GM08714 (cell line): ENCODE measurements around the gene LRPPRC.

Source experiments
- H3K4me3 ChIP-seq: fragments of 200-500 bp; sonication (Bioruptor generic); 2 replicates; pipeline ENCODE4 v1.5.1; 2014; ENCODE audit warnings: mild to moderate bottlenecking, low read length, inconsistent platforms
- ZNF274 ChIP-seq: IDR thresholded peaks from 2 replicates; pipeline ENCODE4 v1.6.1; 2012; ENCODE audit warnings: mild to moderate bottlenecking, low read depth, low read length

Gene LRPPRC

GRCh38 chr2:43899589-43899988, 96.2 kb downstream of the LRPPRC start:
- no peak for TF ChIP-seq ZNF274
- no peak overlapping the region for H3K4me3 ChIP-seq

GRCh38 chr2:43898838-43899346, 96.9 kb downstream of the LRPPRC start:
- no peak overlapping the region for H3K4me3 ChIP-seq
- no peak for TF ChIP-seq ZNF274

- H3K4me3 ChIP-seq, result no peak overlapping the region
- no peak for TF ChIP-seq ZNF274
These were observed 97.5 kb downstream of the LRPPRC start for GRCh38 chr2:43898134-43898837.

GRCh38 chr2:43897492-43897891, 98.3 kb downstream of the LRPPRC start:
- no peak for TF ChIP-seq ZNF274
- no peak overlapping the region for H3K4me3 ChIP-seq

DNA sequence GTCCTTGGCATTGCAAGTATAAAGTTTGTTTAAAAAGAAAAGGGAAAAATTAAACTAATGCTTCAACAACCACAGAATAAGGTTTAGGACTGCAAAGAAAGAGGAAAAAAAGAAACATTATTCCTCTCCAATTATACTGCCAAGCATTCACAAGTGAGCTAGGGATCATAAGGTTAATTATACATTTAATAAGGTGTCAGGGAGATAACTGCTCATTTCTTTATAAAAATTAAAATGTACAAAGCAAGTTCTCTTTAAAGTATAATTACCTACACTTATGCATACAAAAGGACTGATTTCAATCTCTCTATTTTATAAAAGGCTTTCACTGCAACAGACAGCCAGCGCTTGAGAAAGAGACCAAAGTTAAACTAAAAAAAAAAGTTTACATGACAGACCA, 98.9 kb downstream of the LRPPRC start:
- H3K4me3 ChIP-seq, result no peak overlapping the region
- TF ChIP-seq ZNF274, result no peak

DNA sequence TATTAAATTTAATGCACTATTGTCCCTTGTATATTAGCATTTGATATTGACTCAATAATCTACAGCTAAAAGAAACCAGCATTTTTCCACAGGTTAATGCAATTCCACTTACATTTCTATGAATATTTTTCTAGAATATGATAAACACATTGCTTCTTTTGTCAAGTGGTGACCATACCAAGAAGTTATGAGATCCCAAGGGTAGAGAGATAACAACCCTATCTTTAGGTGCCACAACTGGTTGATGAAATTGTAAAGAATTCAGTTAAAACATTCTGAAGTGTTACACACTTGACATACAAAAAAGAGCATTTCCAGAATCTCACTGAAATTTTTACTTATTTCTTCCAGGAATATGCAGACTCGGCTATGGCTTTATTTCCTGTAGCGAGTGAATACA, 101.0 kb downstream of the LRPPRC start:
- no peak overlapping the region for H3K4me3 ChIP-seq
- TF ChIP-seq ZNF274, result no peak

- no peak overlapping the region for H3K4me3 ChIP-seq
- no peak for TF ChIP-seq ZNF274
These were observed 104.9 kb downstream of the LRPPRC start for GRCh38 chr2:43890855-43891254.

DNA sequence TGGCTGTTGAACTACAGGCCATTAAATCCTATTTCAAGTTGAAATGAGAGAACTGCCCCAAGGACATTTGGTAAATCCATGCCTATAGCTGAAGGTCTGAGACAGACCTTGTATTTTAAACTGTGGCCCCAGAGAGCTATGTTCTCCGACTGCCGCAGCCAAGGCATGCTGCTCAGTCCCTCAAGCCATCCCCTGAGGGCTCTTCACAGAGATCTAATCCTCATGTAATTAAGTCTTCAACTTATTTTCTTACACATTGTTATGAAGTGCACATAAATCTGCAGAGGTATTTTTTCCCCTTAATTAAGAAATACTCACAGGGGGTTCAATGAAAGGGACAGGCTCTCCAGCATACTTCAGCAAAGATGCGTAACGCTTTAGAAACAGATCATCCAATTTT, 106.4 kb downstream of the LRPPRC start:
- no peak for TF ChIP-seq ZNF274
- no peak overlapping the region for H3K4me3 ChIP-seq

DNA sequence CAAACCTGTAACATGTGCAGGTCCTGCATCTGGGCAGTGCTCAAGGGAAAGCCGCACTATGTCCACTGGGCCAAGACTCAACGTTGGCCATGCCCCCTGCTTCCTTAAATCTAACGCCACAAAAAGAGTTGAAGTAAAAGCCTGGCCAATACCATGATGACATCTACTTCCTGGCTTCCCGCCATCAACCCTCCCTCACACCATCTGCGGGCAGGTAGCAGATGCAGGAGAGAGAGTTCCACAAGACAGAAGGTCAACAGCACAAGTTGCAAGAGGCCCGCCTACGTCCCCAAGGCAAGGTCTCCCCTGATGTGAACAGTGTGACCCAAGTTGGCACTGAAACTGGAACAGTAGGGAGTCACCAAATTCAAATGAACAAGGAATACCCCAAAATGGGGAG, 108.6 kb downstream of the LRPPRC start:
- no peak overlapping the region for H3K4me3 ChIP-seq
- TF ChIP-seq ZNF274, result no peak

DNA sequence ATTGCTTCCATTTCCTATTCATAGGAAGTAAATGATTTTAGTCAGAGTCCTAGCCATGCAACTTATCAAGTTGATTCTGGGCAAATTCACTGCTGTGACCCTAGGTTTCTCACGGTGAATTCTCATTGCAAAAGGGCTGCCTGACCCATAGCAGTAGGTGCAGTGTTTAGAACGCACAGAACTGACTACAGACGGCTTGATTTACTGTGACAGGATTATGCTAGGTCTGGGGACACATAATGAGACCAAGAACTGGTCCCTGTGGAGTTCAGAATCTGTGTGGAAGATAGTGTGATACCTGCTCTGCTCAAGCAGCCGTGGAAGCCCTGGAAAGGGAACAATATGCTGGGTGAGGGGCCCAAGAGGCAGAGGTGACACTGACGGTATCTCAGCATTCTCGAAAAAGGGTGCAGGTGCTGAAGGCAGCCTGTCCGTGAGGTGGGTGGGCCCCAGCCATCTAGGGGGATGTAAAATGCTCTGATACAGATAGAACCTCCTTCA, 110.6 kb downstream of the LRPPRC start:
- no peak for TF ChIP-seq ZNF274
- no peak overlapping the region for H3K4me3 ChIP-seq

DNA sequence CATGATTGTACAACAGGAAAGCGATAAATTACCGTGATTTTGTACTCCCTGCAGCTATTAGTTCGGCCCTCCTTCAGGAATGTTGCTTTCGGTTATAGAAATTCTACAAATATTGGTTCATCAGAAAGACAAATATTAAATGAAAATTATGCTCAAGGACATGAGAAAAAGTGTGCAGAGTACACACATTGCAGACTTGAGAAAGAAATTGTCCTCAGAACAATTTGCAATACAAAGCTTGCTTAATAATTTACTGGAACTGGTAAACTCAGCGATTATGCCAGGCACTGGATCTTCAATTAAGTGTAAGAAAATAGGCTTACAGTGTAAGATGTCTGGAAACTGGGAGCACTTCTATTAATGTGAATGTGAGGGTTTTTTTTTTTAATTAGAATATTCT, 111.1 kb downstream of the LRPPRC start:
- no peak overlapping the region for H3K4me3 ChIP-seq
- no peak for TF ChIP-seq ZNF274

GRCh38 chr2:43882312-43882711, 113.5 kb downstream of the LRPPRC start:
- H3K4me3 ChIP-seq, result no peak overlapping the region
- no peak for TF ChIP-seq ZNF274

- no peak for TF ChIP-seq ZNF274
- no peak overlapping the region for H3K4me3 ChIP-seq
These were observed 114.8 kb downstream of the LRPPRC start for GRCh38 chr2:43880952-43881351.

- no peak for TF ChIP-seq ZNF274
- no peak overlapping the region for H3K4me3 ChIP-seq
These were observed 115.3 kb downstream of the LRPPRC start for GRCh38 chr2:43880471-43880870.

DNA sequence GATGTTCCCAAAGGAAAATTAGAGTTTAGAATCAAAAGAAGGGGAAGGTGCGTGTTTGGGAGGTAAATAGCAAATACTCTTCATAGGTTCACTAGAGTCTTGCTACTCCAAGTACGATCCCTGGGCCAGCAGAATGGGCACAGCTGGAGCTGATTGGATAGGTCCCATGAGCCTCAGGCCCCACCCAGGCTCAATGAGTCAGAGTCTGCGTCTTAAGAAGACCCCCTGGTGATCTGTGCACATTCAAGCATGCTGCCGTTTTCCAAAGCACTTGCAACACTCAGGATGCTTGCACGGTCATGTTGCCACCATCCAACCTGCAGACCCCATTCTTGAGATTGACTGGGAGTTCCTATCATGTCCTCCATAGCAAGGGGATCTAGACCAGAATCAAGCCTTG, 116.5 kb downstream of the LRPPRC start:
- no peak for TF ChIP-seq ZNF274
- no peak overlapping the region for H3K4me3 ChIP-seq
